ENCODE results near the gene ATP2B2.

The ATP2B2 gene

GRCh38 chr3:10379961-10380360 lies 125.4 kb downstream of the ATP2B2 start:
- no peak for DNase-seq

DNA sequence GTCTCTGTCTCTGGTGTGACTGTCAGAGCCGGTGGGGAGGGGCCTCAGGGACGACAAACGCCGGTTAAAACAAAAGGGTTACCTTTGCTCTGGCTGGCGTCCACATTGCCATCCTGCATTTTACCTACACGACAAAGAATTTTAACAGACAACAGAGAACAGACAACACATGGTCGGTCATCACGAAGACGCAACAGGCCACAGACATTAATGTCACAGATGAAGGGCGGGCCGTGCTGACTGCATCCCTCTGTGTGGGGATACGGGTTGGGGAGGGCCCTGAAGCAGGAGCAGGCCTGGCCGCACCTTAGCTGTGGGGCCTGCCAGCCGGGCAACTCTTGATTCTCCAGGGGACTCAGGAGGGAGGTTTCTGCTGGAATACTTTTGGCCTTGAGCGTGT lies 126.2 kb downstream of the ATP2B2 start:
- DNase-seq: no peak

GRCh38 chr3:10378742-10379141 lies 126.6 kb downstream of the ATP2B2 start:
- no peak for DNase-seq

DNA sequence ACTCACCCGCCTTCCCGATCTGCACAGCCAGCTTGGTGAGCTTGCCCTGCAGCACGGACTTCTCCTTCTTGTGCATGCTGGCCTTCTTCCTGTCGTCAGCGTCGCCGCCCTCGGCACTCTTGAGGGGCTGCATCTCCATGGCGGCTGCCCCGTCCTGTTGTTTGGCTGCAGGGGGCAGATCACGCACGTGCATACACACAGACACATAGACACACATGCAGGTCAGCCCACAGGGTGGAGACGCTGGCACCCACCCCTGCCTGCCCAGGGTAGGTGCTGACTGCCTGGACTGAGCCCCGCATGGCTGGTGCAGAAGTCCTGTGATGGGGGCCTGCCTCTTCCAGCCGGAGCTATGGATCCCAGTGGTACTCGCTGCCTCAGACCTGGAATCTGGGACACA lies 127.1 kb downstream of the ATP2B2 start:
- no peak for DNase-seq

GRCh38 chr3:10377148-10377725 lies 128.1 kb downstream of the ATP2B2 start:
- no peak for DNase-seq

DNA sequence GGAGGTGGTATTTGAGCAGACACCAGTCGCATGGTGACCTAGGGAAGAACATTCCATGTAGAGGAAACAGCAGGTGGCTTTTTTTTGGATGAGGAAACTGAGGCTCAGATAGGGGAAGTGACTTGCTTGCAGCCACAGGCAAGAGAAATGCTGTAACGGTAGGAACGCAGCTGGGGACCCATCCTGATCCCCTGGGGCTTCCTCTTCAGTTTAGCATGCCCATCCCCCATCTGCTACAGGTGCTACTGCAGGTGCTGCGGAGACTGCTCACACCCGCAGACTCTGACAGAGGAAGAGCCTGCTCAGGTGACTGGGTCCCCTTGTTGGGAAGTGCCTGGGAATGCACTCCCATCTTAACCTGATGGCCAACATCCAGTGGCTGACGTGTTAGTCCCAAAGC lies 129.0 kb downstream of the ATP2B2 start:
- DNase-seq: no peak

DNA sequence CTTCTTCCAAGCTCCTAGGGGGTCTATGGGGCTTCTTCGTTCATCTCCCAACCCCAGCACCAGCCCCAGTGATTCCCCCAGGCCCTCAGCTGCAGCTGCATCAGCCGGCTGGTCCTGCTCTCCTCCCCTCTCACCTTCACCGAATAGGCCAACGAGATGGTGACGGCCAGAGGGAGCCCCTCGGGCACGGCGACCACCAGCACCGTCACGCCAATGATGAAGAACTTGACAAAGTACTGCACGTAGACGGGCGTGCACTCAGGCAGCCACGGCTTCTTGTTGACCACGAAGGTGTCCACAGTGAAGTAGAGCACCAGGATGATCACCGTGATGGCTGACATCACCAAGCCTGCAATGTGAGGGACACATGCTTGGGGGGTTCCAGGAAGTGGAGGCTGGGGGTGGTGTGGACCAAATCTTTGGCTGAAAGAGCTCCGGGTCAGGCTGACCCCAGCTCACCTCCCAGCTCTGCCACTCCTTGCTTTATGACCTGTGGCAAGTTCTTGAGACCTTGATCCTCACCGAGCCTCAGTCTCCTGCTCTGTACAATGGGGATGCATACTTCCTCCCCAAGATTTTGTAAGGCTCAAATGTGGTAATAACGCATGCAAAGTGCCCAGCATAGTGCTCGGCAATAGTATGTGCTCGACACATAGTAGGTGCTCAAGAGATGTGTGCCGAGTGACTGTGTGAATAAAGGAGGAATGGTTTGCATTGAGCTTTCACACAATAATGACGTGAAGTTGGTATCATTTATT lies 129.9 kb downstream of the ATP2B2 start:
- no peak for DNase-seq

- DNase-seq: peak; percentile 25
Observed at GRCh38 chr3:10374311-10374710, 131.1 kb downstream of the ATP2B2 start.

- DNase-seq: peak; percentile 67
Observed at GRCh38 chr3:10373686-10374261, 131.6 kb downstream of the ATP2B2 start.

DNA sequence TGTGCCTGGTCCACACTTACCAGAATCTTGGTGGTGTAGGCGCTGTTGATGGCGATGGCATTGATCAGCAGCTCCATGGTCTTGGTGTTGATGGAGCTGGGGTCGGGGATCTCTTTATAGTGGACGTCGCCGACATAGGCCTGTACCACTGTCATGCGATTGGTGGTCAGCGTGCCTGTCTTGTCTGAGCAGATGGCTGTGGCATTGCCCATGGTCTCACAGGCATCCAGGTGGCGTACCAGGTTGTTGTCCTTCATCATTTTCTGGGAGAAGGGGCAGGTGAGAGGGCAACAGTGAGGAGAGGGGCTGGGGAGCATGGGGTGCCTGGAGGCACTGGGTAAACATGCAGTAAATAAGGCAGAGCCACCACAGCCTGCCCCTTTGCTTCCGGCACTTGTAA lies 133.6 kb downstream of the ATP2B2 start:
- DNase-seq: no peak

DNA sequence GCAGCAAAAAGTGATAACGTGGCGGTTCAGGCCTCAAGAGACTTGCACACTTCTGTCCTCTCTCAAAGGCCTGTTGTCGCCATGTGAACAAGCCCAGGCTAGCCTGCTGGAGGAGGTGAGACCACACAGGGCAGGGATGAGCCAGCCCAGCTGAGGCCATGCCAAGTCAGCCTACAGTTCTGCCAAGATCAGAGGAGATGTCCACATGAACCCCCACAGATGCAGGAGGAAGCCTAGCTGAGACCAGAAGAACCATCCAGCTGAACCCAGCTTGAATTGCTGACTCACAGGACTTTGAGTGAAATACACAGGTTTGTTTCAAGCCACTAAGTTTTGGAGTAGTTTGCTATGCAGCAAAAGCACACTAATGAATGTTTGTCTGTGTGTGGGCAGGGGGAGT lies 134.2 kb downstream of the ATP2B2 start:
- no peak for DNase-seq

DNA sequence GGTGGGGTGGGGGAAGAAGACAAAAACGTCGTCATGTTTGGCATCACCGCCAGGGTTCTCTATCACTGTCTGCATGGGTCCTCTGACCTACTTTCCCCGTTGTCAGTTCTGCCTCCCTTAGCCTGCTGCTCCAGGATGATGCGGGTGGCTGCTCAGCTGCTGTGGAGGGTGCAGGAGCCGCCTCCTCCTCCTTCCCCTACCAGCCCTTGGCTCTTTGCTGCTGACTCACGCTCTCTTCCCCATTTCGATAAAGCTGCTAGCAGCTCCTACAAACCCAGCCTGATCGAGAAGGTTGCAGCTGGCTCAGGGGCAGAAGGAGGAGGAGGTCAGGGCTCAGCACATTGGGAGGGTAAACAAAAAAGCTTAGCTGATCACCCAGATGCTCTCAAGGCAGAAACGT lies 135.0 kb downstream of the ATP2B2 start:
- DNase-seq: peak; percentile 49

GRCh38 chr3:10368512-10368911 lies 136.9 kb downstream of the ATP2B2 start:
- DNase-seq: no peak

DNA sequence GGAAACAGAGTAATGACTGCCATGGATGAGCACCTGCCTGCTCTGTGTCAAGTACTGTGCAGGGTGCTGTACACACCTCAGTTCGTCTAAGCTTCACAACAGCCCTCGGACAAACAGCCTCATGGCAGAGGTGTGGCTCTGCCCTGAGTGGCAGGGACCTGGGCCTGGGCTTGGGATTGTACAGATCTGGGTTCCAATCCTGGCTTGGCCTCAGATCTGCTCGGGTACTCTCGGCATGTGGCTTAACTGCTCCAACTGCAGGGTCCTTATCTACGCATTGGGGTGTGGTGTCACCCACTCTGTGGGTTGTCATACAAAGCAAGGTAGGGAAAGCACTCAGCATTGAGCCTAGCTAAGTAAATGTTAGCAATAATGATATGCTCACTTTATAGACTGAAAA lies 137.9 kb downstream of the ATP2B2 start:
- DNase-seq: no peak

GRCh38 chr3:10366651-10367101 lies 138.7 kb downstream of the ATP2B2 start:
- peak; percentile 96 for DNase-seq

DNA sequence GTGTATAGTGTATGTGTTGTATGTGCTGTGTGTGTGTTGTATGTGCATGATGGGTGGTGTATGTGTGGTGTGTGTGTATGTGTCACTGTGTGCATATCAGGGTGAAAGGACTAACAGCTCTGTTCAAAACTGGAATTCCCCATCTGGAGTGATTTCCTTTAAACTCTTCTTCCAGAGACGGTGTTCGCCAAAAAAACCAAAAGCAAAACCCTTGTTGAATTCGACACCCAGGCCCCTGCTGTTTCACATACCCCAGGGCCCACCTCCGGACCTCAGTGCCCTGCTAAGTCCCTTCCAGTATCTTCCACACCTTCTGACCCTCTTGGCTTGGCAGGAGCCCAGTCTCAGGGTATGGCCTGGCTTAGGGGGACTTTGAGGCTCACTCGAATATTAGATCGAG lies 139.6 kb downstream of the ATP2B2 start:
- DNase-seq: peak; percentile 22

- no peak for DNase-seq
Observed at GRCh38 chr3:10365316-10365715, 140.1 kb downstream of the ATP2B2 start.

DNA sequence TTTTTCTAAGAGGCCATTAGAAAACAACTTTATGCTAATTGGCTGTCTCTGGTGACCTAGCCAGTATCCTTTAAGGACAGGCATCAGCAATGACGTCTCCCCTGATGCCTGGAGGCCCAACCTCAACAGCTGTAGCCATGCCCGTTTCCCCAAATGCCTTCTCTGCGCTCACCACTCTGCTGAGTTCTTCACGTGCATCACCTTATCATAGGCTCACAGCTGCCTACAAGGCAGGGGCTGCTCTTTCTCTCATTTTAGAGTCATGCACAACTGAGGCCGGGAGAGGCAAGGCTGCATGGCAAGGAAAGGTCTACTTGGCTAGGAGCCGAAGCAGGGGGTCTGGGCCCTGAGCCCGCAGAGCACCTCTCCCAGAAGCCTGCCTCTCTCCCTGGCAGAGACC lies 140.6 kb downstream of the ATP2B2 start:
- no peak for DNase-seq

GRCh38 chr3:10363935-10364334 lies 141.5 kb downstream of the ATP2B2 start:
- no peak for DNase-seq

DNA sequence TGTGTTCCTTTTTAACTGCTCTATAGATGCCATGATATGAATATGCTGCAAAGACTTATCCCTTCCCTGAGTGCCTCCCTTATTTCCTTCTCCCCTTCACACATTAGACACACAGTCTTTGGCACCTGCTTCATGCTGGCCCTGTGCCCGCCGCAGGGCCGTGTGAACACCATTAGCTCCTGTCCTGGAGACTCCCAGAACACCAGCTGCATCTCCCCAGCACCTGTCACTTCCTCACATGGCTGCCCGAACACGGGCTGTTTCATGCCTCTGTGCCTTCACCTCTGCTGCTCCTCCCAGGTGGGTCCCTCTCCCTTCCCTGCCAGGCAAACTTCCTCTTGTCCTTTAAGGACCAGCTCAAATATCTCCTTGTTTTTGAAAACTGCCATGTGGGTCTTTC lies 144.0 kb downstream of the ATP2B2 start:
- no peak for DNase-seq

DNA sequence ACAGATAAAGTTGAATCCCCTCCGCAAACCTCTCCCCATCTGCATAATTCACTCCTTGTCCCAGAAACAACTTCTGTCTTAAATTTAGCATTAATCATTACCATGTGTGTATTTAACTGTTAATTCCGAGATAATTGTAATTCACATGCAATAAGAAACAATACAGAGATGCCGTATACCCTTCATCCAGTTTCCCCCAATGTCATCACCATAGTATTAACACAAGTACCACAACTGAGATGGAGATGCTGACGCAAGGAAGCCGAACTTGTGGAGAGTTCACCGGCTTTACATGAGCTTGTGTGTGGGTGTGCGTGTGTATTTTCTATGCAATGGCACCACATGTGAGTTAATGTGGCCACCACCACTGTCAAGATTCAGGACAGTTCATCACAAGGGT lies 144.9 kb downstream of the ATP2B2 start:
- DNase-seq: no peak

DNA sequence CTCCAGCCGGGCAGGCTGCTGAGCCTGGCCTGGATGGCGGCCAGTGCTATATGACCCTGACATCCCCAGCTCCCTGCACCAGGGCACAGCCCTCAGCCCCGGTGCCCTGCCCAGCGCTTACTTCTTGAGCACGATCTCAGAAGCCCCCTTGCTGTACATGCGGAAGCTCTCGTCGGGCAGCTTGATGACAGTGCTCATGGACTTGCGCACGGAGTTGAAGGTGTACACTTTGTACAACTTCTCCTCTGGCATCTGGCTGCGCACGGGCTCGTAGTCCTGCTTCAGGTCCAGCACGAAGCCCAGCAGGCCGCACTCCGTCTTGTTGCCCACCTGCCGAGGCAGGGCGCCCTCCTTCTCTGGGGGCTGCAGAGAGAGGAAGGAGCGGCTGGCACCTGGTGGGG lies 145.6 kb downstream of the ATP2B2 start:
- no peak for DNase-seq

GRCh38 chr3:10358309-10358980 lies 146.9 kb downstream of the ATP2B2 start:
- no peak for DNase-seq
